Muscle of arm (tissue), 12 donors: Measurements from ENCODE around the gene DPP6. TPM values are rescaled to one million over a fixed set of nuclear protein-coding genes. Genes with fewer than 3 reads are reported as not detected.

Experiments
- DNase-seq: peaks from one replicate; pipeline ENCODE4 v3.0.0-alpha.2; 2013
- polyA plus RNA-seq, 12 donors: library from polyadenylated mRNA; unstranded; fragments of 120-200 nt; gene quantifications; one replicate each; pipeline ENCODE4 v1.2.1, GENCODE V29; 2013; ENCODE audit not compliant: insufficient read length in 12 of 12

The DPP6 gene
- polyA plus RNA-seq, 12 donors = 3.1 to 7.7 (median 5.7) TPM; not detected in 1

- no peak for DNase-seq
These were observed 806.8 kb downstream of the DPP6 start for GRCh38 chr7:154858836-154859537.

DNA sequence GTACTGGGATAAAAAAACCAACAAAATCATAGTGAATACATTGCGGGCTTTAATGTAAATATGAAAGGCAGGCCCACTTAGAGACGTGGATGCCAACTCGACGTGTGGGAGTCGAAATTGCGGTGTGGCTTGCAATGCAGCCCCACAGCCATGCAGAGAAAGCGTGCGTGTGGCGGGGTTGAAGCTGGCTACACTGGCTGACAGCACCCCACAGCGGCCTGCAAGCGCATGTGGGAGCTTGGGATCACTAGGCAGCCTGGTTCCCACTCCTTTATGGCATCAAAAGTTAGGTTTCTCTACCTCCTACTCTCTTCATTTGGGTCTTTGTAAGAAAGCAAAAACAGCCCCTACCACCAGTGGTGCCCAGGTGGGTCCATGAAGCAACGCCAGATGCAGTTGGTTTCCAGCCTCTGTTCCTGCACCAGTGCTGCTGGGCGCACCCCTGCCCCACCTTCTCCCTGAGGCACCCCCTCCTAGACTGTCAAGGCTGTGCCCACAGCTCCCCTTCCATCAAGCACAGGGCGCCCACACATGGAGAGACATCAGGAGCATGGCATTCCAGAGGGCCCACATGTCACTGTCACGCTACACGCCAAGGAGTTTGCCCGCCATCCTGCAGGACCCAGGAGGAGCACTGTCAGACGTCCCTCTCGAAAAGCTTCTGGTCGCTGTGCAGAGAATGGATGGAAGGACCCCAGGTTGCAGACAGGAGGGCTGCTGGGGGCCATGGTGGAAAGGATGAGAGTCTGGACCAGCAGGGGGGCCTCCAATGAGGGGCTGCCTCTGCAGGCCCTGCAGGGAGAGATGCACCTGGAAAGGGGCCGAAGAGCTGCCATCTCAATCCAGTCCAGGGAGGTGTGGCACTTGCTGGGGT lies 807.8 kb downstream of the DPP6 start:
- no peak for DNase-seq

- DNase-seq = no peak
These were observed 808.6 kb downstream of the DPP6 start for GRCh38 chr7:154860621-154861375.

DNA sequence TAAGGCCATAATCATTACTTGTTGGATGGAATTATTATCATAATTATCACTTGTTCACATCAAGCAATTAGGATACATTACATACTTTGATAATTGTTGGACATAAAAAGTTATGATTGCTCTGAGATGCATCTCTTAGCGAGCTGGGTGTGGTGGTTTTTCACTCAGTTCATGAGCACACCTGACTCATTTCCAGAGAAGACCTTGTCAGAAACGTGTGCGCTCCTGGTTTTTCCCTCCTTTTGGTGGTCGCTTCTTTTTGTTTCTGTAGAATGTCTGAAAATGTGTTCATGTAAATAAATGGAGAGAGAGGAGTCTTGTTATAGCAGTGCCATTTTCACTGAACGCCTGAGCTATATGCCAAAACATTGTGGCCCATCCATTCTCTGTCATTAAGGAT lies 809.4 kb downstream of the DPP6 start:
- no peak for DNase-seq

DNA sequence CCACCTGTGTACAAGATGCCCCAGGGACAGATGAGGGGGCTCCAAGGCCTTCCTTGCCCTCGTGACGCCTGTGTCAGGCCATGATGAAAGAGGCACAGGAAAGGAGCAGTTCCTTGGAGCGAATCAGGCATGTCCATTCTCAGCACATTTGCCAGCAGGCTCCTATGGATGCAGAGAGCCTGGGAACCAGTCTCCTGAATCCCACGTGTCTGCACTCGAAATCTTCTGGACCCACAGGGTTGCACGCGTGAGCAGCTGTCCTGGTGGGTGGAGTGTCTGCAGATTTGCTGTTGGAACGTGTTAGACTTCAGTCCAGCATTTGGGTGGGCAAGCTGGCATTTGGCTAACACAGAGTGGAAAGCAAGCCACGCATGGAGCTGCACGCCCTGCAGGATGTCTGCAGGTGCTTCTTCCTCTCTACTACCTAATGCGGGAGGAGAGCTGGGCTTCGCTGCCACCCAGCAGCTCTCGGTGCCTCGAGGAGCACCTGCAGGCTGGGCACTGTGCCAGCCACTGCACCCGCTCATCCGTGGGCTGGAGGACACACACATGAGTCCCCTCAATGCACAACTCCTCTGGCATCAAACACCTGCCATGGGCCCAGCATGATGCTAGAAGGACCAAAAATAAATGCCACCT lies 810.1 kb downstream of the DPP6 start:
- DNase-seq = no peak

DNA sequence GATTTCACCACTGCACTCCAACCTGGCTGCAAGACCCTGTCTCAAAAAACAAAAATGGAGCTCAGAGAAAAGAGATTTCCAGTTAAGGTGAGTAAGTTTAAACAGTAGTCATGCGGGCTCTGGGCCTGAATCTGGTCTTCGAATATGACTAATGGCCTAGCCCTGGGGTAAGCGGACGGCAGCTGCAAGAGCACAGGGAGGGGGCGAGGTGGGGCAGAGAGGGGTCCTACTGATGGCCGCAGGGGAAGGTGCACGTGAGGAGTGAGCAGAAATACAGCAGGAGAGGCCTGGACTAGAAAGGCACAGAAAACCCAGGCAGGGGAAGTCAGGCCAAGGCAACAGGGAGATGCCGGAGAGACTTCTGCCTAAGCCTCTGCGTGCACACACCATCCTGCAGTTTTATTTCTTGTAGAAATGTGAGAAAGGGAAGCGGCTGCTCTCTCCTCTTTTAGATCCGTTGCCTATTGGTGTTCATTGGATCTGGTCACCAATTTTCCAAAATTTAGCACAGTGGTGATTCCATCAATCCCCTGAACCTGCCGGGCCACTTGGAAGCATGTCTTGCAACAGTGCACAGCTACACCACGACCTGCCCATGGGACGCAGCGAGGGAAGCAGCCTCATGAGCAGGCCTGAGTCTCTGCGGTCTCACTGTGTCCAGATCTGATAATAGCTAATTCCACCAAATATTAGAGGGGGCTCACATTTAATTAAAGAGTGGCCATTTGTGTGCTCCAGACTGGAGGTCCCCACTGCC lies 811.7 kb downstream of the DPP6 start:
- DNase-seq = no peak

- DNase-seq = no peak
These were observed 812.3 kb downstream of the DPP6 start for GRCh38 chr7:154864523-154864891.

DNA sequence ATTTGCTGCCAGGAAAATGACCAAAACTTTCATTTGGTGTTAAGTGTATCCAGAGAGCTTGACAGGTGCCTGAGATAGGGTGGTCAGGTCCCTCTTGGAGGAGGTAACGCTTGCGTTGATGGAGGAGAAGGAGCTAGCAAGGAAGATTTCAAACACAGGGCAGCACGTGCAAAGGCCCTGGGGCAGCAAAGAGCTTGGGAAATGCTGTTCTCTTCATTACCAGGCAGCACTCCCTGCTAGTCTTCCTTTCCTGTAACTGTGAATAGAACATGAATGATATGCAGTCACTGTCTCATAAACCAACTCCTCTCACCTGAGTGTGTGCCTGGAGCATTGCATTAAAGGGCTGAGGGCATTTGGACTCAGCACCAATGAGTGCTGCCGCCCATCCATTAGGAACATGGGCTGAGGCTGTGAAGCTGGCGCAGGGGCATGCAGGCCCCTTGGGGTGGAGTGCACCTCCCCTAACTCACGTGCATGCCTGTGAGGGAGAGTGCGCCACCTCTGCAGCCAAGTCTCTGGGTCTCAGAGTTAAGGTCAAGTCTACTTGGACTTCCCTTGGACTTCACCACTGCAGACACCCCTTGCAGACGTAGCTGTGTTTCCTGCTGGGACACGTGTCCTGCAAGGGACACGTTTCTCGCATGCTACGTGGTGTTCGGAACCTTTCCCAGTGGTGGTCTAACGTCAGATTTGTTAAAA lies 813.9 kb downstream of the DPP6 start:
- no peak for DNase-seq

DNA sequence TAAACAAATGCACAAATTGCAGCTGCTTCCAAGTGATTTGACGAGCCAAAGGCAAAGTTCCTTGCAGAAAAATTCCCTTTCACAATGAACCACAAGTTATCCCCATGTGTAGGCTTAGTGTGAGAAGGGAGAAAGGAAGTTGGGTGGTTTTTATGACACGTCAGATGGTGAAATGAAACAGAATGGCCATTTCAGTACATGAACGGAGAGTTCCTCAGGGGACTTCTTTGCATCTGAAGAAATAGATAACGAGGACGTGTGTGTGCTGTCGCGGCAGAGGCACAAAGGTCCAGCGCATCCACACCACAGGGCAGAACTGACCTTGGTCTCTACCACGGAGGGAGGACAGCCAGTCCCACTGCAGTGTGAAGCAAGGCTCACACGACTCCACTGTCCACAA lies 814.9 kb downstream of the DPP6 start:
- no peak for DNase-seq

DNA sequence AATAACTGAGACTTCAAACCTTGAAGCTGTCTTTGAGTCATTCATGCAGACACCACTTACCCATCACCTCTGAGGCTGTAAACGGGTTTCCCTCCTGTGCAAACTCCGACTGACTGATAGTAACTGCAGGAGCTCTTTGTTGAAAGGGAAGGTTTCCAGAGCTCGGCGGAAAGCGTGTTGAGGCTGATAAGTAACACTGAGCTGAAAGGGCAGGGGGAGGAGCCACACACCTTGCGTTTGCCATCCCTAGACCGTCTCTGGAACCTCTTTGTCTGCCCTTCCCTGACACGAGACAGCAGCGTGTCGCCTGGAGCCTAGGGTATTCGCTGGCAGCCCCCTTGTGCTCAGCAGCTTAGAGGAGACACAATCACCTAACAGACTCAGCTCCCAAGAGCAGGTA lies 816.7 kb downstream of the DPP6 start:
- DNase-seq = no peak

GRCh38 chr7:154869436-154869835 lies 817.2 kb downstream of the DPP6 start:
- DNase-seq = no peak

- no peak for DNase-seq
These were observed 819.3 kb downstream of the DPP6 start for GRCh38 chr7:154871507-154871906.

DNA sequence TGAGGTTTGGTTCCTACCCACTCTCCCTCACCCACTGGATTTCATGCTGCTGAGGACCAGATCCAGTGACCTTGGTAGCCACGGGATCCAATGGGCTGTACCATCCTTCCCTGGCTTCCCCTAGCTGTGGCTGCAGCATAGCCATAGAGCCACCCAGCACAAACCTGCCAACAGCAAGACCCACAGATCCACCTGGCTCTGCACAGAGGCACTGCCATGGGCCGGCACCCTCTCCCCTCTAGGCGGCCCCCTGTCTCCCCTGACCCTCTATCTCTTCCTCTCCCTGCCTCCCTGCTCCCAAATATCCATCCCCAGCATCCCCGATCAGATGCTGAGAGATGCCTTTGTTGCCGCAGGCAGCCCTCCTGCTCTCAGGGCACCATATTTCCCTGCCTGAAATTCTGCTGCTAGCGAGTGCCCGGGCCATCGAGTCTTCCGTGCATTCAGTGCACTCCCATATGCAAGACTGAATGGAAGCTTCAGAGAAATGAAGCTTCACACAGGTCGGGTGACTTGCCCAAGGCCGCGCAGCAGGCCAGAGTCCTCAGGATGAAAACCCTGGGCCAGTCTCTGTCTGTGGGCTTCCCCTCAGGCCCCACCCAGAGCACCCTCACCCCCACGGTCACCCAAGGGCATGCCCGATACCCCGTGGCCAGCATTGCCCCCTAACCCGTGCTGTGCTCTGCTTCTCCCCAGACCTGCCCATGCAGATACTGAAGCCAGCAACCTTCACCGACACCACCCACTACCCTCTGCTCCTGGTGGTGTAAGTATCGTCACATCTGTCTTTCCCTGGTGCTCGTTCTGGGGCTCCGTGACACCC lies 819.9 kb downstream of the DPP6 start:
- no peak for DNase-seq

DNA sequence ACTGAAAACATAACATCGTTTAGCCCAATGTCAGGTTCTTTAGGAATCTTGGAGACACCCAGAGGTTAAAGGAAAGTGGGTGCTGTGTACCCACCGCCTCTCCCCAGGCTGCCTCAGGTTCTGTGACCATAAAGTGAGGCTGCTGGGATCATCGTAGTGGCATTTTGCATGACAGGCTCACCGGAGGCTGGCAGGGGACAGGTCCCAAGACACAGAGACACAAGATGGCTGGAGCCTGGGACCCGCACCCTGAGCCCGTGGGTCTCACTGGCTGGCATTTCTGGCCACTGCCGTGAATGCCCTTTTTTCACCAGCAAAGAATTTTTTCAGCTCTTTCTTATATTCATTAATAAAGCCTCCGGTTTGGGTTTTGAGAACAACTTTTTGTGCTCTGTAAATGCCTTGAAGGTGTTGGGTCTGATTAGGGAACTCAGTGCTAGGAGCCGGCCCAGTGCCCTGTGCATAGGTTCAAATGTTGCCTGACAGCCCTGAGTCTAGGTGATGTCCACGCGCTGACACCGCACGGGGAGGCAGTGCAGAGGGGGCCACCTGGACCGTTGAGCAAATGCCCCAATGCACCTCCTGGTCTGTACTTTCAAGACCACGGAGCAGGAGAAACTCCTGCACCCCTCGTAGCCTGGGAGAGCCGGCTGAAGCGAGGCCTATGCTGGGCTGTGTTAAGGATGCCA lies 820.8 kb downstream of the DPP6 start:
- no peak for DNase-seq

GRCh38 chr7:154873500-154874121 lies 821.4 kb downstream of the DPP6 start:
- no peak for DNase-seq

DNA sequence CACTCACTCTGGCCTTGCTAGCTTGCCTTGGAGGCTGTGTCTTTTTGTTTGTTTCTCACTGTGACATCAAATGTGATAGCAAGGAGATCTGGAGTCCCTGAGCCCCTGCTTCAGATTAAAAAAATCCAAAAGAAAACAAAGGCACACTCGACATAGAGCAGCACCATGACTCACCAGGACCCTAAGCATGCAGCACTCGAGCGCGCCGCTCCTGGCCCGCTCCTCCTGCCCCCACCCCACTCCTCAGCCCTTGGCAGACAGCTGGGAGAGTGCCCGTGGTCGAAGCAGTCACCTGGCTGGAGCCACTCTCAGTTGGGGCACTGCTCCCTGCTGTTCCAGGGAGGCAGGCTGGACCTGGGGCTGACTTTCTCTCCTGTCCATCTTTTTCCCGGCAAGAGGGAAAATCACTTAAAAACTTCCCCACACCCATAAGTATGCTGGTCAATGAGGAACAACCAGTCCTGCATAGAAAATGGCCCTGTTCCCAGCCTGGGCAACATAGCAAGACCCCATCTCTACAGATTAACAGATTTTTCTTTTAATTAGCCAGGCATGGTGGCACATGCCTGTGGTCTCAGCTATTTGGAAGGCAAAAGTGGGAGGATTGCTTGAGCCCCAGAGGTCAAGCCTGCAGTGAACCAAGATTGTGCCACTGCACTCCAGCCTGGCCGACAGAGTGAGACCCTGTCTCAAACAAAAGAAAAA lies 822.4 kb downstream of the DPP6 start:
- no peak for DNase-seq

GRCh38 chr7:154875297-154875696 lies 823.1 kb downstream of the DPP6 start:
- no peak for DNase-seq

DNA sequence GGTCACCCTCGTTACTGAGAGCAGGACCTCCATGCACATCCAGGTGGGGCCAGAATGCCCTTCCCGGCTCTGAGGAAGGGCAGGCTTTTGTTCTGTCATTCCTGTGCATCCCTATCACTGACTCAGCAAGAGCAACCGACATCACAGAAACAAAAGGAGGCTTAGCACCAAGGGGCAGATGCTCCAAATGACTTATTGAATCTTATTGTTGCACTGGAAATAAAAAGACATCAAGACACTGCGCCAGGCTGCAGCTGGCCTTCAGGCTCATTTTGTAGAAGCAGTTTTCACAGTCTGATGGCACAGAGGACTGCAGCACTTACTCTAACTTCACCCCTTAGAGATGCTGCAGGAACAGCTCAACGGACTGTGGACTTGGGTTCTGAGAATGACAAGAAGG lies 824.3 kb downstream of the DPP6 start:
- DNase-seq = no peak
